K562 (cell line): Measurements from ENCODE around the gene NMT1. TPM values are rescaled to one million over a fixed set of nuclear protein-coding genes. Genes with fewer than 3 reads are reported as not detected.
A peak's percentile ranks its signal among the peaks of the same experiment; 100 is the strongest.

Experiments used
- CBX2 ChIP-seq: fragments of 200-600 bp; sonication (generic); IDR thresholded peaks from one replicate; pipeline ENCODE4 v1.6.1; 2012; ENCODE audit warnings: mild to moderate bottlenecking, low read length, inconsistent platforms; ENCODE audit not compliant: insufficient read depth, poor library complexity, severe bottlenecking
- CBX5 ChIP-seq: IDR thresholded peaks from 2 replicates; pipeline ENCODE4 v1.6.1; 2014; ENCODE audit warnings: low read depth, borderline replicate concordance
- CHD1 ChIP-seq: fragments of 200-600 bp; sonication (generic); IDR thresholded peaks from one replicate; pipeline ENCODE4 v1.6.1; 2012; ENCODE audit warnings: mild to moderate bottlenecking, moderate library complexity, low read length, inconsistent platforms
- CHD2 ChIP-seq: IDR thresholded peaks from 2 replicates; pipeline ENCODE4 v1.6.1; 2011; ENCODE audit warnings: low read depth, low read length
- HMGXB4 ChIP-seq: sonication (generic); formaldehyde crosslinking; IDR thresholded peaks from 2 replicates; pipeline ENCODE4 v1.8.1; 2023; ENCODE audit warnings: mild to moderate bottlenecking, missing genetic modification reagents
- IFI16 ChIP-seq: fragments of 250-450 bp; sonication (Bioruptor Pico); IDR thresholded peaks from 2 replicates; pipeline ENCODE4 v2.1.2; 2022; ENCODE audit warnings: mild to moderate bottlenecking, inconsistent platforms
- ILK ChIP-seq: fragments of 450-650 bp; IDR thresholded peaks from 2 replicates; pipeline ENCODE4 v1.6.1; 2016; ENCODE audit warnings: missing genetic modification characterization, low read depth, mild to moderate bottlenecking, missing compliant biosample characterization, moderate library complexity, borderline replicate concordance
- PRPF4 ChIP-seq: fragments of 200-400 bp; formaldehyde crosslinking; IDR thresholded peaks from one replicate; pipeline ENCODE4 v1.6.1; 2017; ENCODE audit warnings: low read length, low read depth, mild to moderate bottlenecking; ENCODE audit not compliant: insufficient read depth, poor library complexity, severe bottlenecking
- SAFB ChIP-seq: fragments of 200-400 bp; formaldehyde crosslinking; IDR thresholded peaks from 2 replicates; pipeline ENCODE4 v1.6.1; 2017; ENCODE audit warnings: low read depth, low read length, borderline replicate concordance
- SLC30A9 ChIP-seq: fragments of 250-450 bp; sonication (Bioruptor Pico); IDR thresholded peaks from 2 replicates; pipeline ENCODE4 v1.8.0; 2022; ENCODE audit warnings: mild to moderate bottlenecking, moderate library complexity
- SMAD2 ChIP-seq: fragments of 150-350 bp; IDR thresholded peaks from 2 replicates; pipeline ENCODE4 v1.6.1; 2014; ENCODE audit warnings: low read depth, mild to moderate bottlenecking, low read length
- SMARCE1 ChIP-seq: fragments of 450-650 bp; IDR thresholded peaks from 2 replicates; pipeline ENCODE4 v1.7.1; 2016; ENCODE audit warnings: mild to moderate bottlenecking
- TCFL5 ChIP-seq: fragments of 250-450 bp; sonication (Bioruptor Pico); conservative IDR thresholded peaks from 2 replicates; pipeline ENCODE4 v1.6.1; 2021; ENCODE audit warnings: mild to moderate bottlenecking, moderate library complexity, matching md5 sums
- TEAD1 ChIP-seq, 2 experiments: fragments of 450-650 bp in 1 of 2; sonication (generic) in 1 of 2; formaldehyde crosslinking; IDR thresholded peaks; 2 replicates each; pipeline versions ENCODE4 v1.4.0 to v1.8.0; 2020 to 2022; ENCODE audit warnings: mild to moderate bottlenecking in 2 of 2, missing genetic modification reagents in 1 of 2
- U2AF1 ChIP-seq: fragments of 200-400 bp; formaldehyde crosslinking; optimal IDR thresholded peaks from 2 replicates; pipeline ENCODE3; 2017; ENCODE audit warnings: mild to moderate bottlenecking, low read depth, low read length, moderate library complexity
- ZC3H4 ChIP-seq: sonication (generic); formaldehyde crosslinking; IDR thresholded peaks from 2 replicates; pipeline ENCODE4 v1.9.0; 2021; ENCODE audit warnings: missing genetic modification reagents, borderline replicate concordance
- ZNF699 ChIP-seq: fragments of 250-450 bp; sonication (Bioruptor Pico); IDR thresholded peaks from 2 replicates; pipeline ENCODE4 v1.8.0; 2021; ENCODE audit warnings: mild to moderate bottlenecking, moderate library complexity; ENCODE audit not compliant: insufficient replicate concordance
- polyA plus RNA-seq, 8 experiments: library from polyadenylated mRNA; depleted of rRNA in 4 of 8; stranded (reverse) in 5 of 8; unstranded in 3 of 8; fragments of >200 nt; fragmentation: Nextera tagmentation in 2 of 8; fragmentation: Illumina TruSeq in 1 of 8; extraction: Ambion mirVana in 2 of 8; extraction: Trizol in 1 of 8; gene quantifications; 2 replicates each; pipeline versions ENCODE4 v1.2.1 to v1.2.3, GENCODE V29; 2011 to 2014; ENCODE audit warnings: inconsistent platforms in 1 of 8, missing spikeins in 1 of 8
- total RNA-seq, 7 experiments: library from RNA; depleted of rRNA in 6 of 7; stranded (reverse); fragments of >200 nt in 6 of 7; fragmentation: Illumina TruSeq in 2 of 7; extraction: Trizol in 2 of 7; gene quantifications; 2 replicates each; pipeline versions ENCODE4 v1.2.1 to v1.2.3, GENCODE V29; 2011 to 2021; ENCODE audit warnings: low replicate concordance in 1 of 7
- TF ChIP-seq, protein P1 (sequence below): fragments of 450-650 bp; IDR thresholded peaks from 2 replicates; pipeline ENCODE4 v1.6.1; 2016; ENCODE audit warnings: mild to moderate bottlenecking
- TF ChIP-seq, protein P2 (sequence below): fragments of 450-650 bp; IDR thresholded peaks from 2 replicates; pipeline ENCODE4 v1.6.1; 2017; ENCODE audit warnings: antibody characterized with exemption

Gene NMT1
- total and polyA plus RNA-seq, 9 of the 15 experiments (the other 6 are each of a cell fraction or from before 2014, with no cell fraction given): 86.7 to 569 (median 213) TPM

GRCh38 chr17:45147581-45148182 lies 86.6 kb downstream of the NMT1 start (continued):
- TF ChIP-seq, protein P1, sequence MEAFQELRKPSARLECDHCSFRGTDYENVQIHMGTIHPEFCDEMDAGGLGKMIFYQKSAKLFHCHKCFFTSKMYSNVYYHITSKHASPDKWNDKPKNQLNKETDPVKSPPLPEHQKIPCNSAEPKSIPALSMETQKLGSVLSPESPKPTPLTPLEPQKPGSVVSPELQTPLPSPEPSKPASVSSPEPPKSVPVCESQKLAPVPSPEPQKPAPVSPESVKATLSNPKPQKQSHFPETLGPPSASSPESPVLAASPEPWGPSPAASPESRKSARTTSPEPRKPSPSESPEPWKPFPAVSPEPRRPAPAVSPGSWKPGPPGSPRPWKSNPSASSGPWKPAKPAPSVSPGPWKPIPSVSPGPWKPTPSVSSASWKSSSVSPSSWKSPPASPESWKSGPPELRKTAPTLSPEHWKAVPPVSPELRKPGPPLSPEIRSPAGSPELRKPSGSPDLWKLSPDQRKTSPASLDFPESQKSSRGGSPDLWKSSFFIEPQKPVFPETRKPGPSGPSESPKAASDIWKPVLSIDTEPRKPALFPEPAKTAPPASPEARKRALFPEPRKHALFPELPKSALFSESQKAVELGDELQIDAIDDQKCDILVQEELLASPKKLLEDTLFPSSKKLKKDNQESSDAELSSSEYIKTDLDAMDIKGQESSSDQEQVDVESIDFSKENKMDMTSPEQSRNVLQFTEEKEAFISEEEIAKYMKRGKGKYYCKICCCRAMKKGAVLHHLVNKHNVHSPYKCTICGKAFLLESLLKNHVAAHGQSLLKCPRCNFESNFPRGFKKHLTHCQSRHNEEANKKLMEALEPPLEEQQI: no peak
- TF ChIP-seq SMAD2 (no peak), SLC30A9 (no peak), HMGXB4 (CRISPR knock-in tag) (no peak; the same call in 1 of the 2 replicates), U2AF1 (no peak), CHD2 (peak; percentile 92), TEAD1 (CRISPR knock-in tag; IDR thresholded peaks at IDR 0.05) (peak; percentile 55 to 81), ZC3H4 (CRISPR knock-in tag) (no peak), CHD1 (peak; percentile 12), SAFB (no peak), TCFL5 (CRISPR knock-in tag) (no peak), IFI16 (CRISPR knock-in tag) (no peak), PRPF4 (no peak), SMARCE1 (no peak), CBX5 (0 out of 2 replicates have a peak, but pooled peaks have one; percentile 10), CBX2 (no peak), ZNF699 (no peak), ILK (no peak)
- TF ChIP-seq, protein P2, sequence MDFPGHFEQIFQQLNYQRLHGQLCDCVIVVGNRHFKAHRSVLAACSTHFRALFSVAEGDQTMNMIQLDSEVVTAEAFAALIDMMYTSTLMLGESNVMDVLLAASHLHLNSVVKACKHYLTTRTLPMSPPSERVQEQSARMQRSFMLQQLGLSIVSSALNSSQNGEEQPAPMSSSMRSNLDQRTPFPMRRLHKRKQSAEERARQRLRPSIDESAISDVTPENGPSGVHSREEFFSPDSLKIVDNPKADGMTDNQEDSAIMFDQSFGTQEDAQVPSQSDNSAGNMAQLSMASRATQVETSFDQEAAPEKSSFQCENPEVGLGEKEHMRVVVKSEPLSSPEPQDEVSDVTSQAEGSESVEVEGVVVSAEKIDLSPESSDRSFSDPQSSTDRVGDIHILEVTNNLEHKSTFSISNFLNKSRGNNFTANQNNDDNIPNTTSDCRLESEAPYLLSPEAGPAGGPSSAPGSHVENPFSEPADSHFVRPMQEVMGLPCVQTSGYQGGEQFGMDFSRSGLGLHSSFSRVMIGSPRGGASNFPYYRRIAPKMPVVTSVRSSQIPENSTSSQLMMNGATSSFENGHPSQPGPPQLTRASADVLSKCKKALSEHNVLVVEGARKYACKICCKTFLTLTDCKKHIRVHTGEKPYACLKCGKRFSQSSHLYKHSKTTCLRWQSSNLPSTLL: no peak
